GM19023 (cell line): Measurements from ENCODE around the gene RAET1L.
"Not testable (repeated sequence)": the region's sequence is repeated elsewhere in the genome, so short reads cannot be mapped to it uniquely, and the experiment has no call there.

Source experiments
- ATAC-seq: cut with Tn5 transposase; IDR thresholded peaks from one replicate; pipeline ENCODE4 v1.9.1; 2021; ENCODE audit warnings: mild to moderate bottlenecking, moderate library complexity; ENCODE audit not compliant: unreplicated experiment

RAET1L gene

GRCh38 chr6:150017186-150017521 lies 8.2 kb downstream of the RAET1L start:
- ATAC-seq: not testable (repeated sequence)

GRCh38 chr6:150016324-150017185 lies 8.8 kb downstream of the RAET1L start:
- ATAC-seq: no peak

DNA sequence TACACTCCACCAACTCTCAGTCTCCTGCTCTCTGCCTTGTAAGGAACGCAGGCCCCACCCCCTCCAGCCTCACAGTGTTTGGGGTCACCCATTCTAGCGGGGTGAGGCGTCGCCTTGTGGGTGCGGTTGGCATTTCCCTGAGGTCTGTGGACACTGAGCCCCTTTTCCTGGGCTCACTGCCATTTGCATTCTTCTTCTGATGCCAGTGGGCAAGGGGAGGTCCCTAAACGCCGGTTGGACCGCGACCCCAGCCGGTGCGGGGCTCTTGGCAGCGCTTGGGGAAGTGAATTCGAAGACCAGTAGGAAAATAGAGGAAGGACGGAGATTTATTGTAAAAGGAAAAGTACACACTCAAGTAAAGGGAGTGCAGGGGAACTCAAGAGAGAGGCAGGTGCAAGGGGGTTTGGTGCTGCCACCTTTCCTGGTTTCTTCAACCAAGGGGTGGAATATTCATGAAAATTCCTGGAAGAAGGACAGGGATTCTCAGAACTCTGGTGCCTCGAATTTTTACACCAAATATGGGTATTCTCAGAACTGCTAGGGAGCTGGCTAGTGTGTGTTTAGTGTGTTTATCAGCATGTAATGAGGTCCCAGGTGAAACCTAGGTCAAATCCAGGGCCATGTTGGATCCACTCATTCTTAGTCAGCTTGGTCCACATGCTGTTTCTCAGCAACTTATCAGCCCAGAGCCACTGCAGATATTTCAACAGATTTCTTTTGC lies 9.9 kb downstream of the RAET1L start:
- ATAC-seq: not testable (repeated sequence)

- not testable (repeated sequence) for ATAC-seq
These were observed 10.6 kb downstream of the RAET1L start for GRCh38 chr6:150014623-150015280.

- ATAC-seq: not testable (repeated sequence)
These were observed 11.3 kb downstream of the RAET1L start for GRCh38 chr6:150013785-150014622.

DNA sequence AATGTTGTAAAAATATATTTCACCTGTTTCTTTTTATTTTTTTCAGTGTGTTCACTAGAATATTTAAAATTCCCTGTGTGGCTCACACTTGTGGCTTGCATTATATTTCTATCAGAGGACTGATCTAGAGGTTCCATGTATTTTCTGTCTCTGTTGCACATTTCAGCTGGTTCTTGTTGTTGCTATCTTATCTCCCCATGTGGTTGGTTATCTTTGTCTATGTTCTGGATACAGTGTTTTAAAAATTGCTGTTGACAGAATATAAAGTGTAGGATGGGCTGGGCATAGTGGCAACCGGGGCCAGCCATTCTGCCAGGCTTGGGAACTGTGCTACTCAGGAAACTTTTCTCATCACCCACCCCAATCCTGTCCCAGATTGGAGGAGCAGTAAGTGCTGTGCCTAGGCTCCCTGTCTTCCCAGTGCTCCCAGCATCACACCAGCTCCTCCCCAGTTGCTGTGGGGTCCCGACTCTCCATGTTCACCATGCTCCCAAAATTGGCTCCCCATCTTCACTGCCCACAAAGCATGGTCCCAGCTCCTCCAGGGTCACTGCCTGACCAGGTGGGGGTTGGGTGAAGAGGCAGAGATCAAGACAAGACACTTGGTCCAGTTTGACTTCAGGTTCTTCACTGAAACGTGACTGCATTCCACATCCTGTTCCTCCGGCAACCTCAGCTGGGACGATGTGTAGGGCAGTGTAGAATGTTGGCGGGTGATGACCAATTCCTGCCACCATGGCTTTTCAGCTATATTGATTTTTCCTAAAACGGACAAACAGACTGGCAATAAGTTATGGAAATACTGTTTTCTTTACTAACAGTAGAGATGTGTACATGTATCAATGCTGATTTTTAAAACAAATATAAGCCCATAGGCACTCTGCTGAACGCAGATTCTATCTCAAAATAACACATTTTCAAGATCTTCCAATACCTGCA lies 12.2 kb downstream of the RAET1L start:
- not testable (repeated sequence) for ATAC-seq

- no peak for ATAC-seq
These were observed 16.7 kb downstream of the RAET1L start for GRCh38 chr6:150008588-150008987.

- no peak for ATAC-seq
These were observed 18.3 kb downstream of the RAET1L start for GRCh38 chr6:150006961-150007464.

DNA sequence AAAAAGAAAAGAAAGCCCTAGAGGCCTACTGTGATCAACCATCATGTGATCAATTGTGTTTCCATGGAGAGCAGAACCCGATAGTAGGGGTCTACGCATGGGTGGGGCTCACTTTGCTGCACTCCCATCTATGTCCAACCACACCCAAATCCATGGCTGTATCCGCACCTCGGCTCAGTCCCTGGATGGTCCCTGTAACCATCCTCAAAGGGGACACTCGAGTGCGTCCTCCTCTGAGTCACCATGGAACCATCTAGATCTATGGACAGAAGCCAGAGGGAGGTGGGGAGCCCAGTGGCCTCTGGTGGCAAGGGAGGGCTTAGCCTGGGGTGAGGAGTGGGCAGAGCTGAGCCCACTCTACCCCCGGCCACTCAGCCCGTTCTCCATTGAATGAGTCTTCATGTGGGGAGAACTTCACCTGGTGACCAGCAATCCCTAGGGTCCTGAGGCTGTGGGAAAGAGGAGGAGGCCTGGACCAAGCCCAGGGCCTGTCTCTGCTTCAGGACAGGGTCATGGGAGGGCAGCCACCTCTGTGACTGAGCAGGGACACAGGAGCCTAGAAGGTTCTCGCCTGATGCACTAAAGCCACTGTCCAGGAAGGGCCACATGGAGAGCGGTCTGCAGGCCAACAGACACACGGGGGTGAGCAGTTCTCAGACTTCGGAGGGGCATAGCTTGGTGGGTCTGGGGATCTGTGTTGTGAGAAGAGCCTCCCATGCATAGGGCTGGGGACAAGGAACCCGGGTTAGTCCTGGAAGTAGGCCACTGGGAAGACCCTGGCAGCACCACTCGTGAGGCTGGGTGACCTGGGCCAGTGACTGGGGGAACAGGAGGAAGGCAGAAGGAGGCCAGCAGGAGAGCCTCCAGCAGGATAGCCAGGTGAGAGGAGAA lies 19.3 kb downstream of the RAET1L start:
- ATAC-seq: no peak

GRCh38 chr6:150004783-150005717 lies 20.3 kb downstream of the RAET1L start:
- ATAC-seq: peak; percentile 66

DNA sequence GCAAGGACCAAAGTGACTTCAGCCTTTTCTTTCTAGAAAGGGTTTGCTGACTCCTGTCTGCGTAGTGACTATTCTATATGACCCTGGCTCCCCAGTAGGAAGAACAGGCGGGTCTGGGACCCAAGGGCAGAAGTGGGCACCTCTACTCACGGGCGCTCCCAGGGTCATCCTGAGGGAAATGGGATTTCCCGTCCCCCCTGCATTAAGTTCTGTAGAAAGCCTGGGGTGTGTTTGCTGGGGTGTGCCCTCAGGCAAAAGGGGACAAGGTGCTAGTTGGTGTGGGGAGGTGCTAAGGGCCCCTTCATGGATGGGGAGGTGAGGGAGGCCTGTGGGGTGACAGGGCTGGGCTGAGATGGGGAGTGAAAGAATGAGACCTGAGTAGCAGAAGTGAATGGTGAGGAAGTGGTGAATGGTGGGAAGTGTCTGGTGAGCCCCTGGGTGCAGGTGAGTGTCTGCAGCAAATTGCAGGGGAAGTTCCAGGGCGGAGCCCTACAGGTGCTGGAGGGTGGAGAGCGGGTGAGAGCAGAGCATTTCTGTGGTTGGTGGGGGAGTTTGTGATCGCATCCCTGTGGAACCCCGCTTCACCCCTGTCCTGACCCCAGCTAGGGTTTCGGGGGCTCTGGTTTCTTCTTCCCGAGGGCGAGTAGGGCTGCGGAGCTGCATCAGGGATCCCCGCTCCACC lies 21.1 kb downstream of the RAET1L start:
- ATAC-seq: peak; percentile 12

- ATAC-seq: not testable (repeated sequence)
These were observed 21.7 kb downstream of the RAET1L start for GRCh38 chr6:150003599-150003998.

DNA sequence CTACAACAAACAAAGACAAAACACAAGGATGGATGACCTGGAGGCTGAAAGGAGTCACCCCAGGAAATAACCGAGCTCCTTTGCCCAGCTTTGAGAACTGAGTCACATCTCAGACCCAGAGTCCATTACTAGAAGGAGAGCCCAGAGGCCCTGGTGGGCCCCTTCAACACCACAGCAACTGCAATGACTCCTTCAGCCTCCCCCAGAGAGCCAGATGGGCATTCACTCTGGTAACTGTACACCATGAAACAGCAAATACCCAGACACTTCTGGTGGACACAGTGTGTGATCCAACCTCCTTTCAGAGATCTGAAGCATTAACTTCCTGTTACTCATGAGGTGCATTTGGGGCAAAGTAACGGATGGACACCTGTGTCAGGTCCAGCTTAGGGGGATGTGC lies 22.6 kb downstream of the RAET1L start:
- no peak for ATAC-seq

DNA sequence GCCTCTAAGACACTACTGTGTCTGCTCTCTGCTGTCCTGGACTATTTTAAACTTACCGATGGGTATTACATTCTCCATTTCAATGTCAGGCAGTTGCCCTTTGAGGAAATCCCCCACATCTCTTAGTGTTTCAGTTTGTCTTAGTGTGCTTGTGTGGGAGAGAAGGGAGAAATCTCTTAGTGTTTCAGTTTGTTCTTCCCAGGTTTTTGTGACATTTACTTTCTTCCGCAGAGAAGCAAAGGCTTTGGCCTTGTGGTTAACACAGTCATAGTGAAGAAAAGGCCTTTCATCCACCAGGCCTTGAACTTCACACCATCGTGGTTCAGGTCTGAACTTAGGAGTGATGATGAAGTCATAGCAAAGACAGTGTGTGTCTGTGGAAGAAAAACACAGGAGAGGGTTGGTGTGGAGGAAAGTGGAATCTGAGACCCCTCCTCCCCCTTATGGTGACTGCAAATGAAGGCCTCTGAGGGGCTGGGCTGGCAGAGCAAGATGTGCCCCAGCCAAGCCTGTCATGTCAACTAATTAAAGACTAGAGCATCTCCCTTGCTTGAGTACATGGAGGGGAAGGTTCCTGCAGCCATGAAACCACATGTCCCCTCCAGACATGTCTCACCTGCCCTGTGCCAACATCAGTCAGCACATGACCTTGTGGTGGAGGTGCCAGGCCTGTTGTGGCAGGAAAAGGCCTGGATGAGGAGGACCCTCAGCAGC lies 23.9 kb downstream of the RAET1L start:
- peak; percentile 33 for ATAC-seq

- ATAC-seq: no peak
These were observed 25.7 kb downstream of the RAET1L start for GRCh38 chr6:149999636-150000035.

- ATAC-seq: no peak
These were observed 29.4 kb downstream of the RAET1L start for GRCh38 chr6:149995971-149996370.
